B cell (primary cell): ENCODE measurements around the gene RIC8B.

Experiments
- EZH2 ChIP-seq: IDR thresholded peaks from 2 replicates; pipeline ENCODE4 v1.6.1; 2012; ENCODE audit warnings: borderline replicate concordance, low read depth, mild to moderate bottlenecking, moderate library complexity, low read length; ENCODE audit not compliant: insufficient read depth, poor library complexity, severe bottlenecking
- TF ChIP-seq, protein P1 (sequence below): fragments of 200-600 bp; IDR thresholded peaks from one replicate; pipeline ENCODE4 v1.8.0; 2022; ENCODE audit warnings: antibody characterized with exemption, mild to moderate bottlenecking

DNA sequence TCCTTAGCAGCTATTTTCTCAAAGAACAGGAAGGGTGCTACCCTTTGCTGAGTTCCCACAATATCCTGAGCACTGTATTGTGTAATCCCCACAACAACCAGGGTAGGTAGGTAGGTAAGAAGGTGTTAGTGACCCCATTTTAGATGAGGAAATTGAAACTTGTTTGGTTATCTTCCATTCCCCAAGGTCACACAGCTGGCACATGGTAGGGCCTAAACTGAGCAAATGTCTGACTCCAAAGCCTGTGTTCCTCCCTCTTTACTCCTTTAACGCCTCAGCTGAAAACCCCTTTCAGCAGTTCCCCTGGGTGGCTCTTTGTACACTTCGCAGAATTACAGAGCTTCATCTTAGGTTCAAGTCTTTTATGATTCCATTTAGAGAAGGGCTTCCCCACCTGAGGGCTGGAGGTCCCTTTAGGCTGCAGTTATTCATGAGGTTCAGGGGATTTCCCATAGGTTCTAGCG lies 26.5 kb upstream of the RIC8B start:
- TF ChIP-seq, protein P1, sequence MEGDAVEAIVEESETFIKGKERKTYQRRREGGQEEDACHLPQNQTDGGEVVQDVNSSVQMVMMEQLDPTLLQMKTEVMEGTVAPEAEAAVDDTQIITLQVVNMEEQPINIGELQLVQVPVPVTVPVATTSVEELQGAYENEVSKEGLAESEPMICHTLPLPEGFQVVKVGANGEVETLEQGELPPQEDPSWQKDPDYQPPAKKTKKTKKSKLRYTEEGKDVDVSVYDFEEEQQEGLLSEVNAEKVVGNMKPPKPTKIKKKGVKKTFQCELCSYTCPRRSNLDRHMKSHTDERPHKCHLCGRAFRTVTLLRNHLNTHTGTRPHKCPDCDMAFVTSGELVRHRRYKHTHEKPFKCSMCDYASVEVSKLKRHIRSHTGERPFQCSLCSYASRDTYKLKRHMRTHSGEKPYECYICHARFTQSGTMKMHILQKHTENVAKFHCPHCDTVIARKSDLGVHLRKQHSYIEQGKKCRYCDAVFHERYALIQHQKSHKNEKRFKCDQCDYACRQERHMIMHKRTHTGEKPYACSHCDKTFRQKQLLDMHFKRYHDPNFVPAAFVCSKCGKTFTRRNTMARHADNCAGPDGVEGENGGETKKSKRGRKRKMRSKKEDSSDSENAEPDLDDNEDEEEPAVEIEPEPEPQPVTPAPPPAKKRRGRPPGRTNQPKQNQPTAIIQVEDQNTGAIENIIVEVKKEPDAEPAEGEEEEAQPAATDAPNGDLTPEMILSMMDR, result no peak
- TF ChIP-seq EZH2, result no peak
